ENCODE measurements around the gene TSPEAR. TPM values are rescaled to one million over a fixed set of nuclear protein-coding genes. Genes with fewer than 3 reads are reported as not detected.
"Not testable (repeated sequence)": the region's sequence is repeated elsewhere in the genome, so short reads cannot be mapped to it uniquely, and the experiment has no call there.

TSPEAR gene
- total RNA-seq, 2 experiments from 2014 or later = not detected

DNA sequence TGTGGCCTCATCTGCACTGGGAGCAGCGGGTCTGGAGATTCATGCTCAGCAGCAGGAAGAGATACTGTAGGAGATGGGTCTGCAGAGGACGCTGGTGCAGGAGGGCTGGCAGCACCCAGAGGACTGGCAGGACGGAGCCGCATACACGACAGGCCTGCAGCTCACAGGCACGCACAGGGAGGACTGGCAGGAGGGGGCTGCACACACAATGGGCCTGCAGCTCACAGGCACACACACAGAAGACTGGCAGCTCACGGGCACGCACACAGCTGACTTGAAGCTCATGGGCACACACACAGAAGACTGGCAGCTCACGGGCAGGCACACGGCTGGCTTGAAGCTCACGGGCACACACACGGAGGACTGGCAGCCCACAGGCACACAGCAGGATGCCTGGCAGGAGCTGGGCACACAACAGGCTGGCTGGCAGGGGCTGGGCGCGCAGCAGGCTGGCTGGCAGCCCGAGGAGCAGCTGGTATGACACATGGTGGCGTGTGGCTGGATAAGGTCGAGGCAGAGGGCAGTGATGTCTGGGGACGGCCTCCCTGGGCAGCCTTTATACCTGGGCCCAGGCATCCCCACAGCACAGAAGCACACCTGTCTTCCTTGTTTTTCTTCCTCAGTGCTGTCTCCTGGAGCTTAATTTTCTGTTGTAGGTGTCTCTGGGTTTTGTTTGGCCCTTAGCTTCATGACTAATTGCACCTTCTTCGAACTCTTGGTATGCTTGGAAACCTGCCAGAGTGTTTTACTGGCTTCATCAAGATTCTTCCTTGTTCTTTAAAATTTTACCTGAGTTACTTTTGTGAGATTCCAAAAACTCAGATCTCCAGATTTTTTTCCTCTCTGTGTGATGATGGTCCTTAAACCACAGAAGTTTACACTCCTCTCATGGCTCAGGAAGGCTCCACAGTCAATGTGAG, 44.7 kb downstream of the TSPEAR start, which contains the start of gene KRTAP12-2:
Gene KRTAP12-2 (minus strand): TSS at position 527 of the 920 bp plus-strand sequence. CDS start 41 bp downstream, at position 486.
- no peak for ATAC-seq
- H3K27ac Mint-ChIP-seq = no peak within 1 kb of the TSS
- CTCF ChIA-PET = interaction anchor here (0.6 to 1.7 kb wide), 3 partner anchors 47 to 127 kb away, joined by 3 to 5 read pairs (median 3); no protein-coding TSS in a partner anchor

GRCh38 chr21:44664691-44665090, 46.7 kb downstream of the TSPEAR start:
- H3K4me1 Mint-ChIP-seq (ENCODE audit: low read depth) = peaks cover 6% of the 10 kb centered on the region
- peaks cover 8% of the 10 kb centered on the region for H3K9me3 Mint-ChIP-seq
- ChIA-PET POLR2A (no interaction called here), CTCF (interaction anchor here (1.0 kb wide), 1 partner anchor 77 kb away, joined by 4 read pairs; no protein-coding TSS in a partner anchor)
- H3K36me3 Mint-ChIP-seq (ENCODE audit: low read depth) = no peaks in the 10 kb centered on the region
- TF ChIP-seq CTCF (IDR thresholded peaks at IDR 0.05) = no peak
- H3K27me3 Mint-ChIP-seq = no peaks in the 10 kb centered on the region
- ATAC-seq (no peak), DNase-seq (no peak)
- intact Hi-C loops (cut with micrococcal nuclease) = no loop called here
- H3K4me3 Mint-ChIP-seq = no peak overlapping the region
- no peak overlapping the region for H3K27ac Mint-ChIP-seq

More for the DNA sequence above, 44.7 kb downstream of the TSPEAR start, which contains the start of gene KRTAP12-2:
- H3K4me3 Mint-ChIP-seq = no peak within 1 kb of the TSS
- no peak for DNase-seq
- no peaks in the 10 kb centered on the region for H3K36me3 Mint-ChIP-seq (ENCODE audit: low read depth)
- POLR2A ChIA-PET = interaction anchor here (0.9 to 1.4 kb wide), 2 partner anchors 8 to 13 kb away, joined by 3 to 4 read pairs; partner anchors contain the start of gene KRTAP12-3
- intact Hi-C loops (cut with micrococcal nuclease) = no loop called here
- peaks cover 4% of the 10 kb centered on the region for H3K4me1 Mint-ChIP-seq (ENCODE audit: low read depth)
- peaks cover 11% of the 10 kb centered on the region for H3K9me3 Mint-ChIP-seq
- no peaks in the 10 kb centered on the region for H3K27me3 Mint-ChIP-seq
- TF ChIP-seq CTCF (IDR thresholded peaks at IDR 0.05) = no peak

DNA sequence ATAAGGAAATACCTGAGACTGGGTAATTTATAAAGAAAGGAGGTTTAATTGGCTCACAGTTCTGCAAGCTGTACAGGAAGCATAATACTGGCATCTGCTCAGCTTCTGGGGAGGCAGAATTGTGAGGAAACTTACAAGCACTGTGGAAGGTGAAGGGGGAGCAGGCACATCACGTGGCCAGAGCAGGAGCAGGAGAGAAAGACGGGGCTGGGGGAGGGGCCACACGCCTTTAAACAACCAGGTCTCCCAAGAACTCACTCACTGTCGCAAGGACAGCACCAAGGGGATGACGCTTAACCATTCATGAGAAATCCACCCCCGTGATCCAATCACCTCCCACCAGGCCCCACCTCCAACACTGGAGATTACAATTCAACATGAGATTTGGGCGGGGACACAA, 49.8 kb downstream of the TSPEAR start:
- peaks cover 18% of the 10 kb centered on the region for H3K36me3 Mint-ChIP-seq (ENCODE audit: low read depth)
- peaks cover 16% of the 10 kb centered on the region for H3K9me3 Mint-ChIP-seq
- H3K27ac Mint-ChIP-seq; intact Hi-C loops (cut with micrococcal nuclease); DNase-seq; CTCF ChIA-PET; ATAC-seq; H3K4me3 Mint-ChIP-seq; POLR2A ChIA-PET; H3K27me3 Mint-ChIP-seq: not testable (repeated sequence)
- peaks cover 36% of the 10 kb centered on the region for H3K4me1 Mint-ChIP-seq (ENCODE audit: low read depth)

DNA sequence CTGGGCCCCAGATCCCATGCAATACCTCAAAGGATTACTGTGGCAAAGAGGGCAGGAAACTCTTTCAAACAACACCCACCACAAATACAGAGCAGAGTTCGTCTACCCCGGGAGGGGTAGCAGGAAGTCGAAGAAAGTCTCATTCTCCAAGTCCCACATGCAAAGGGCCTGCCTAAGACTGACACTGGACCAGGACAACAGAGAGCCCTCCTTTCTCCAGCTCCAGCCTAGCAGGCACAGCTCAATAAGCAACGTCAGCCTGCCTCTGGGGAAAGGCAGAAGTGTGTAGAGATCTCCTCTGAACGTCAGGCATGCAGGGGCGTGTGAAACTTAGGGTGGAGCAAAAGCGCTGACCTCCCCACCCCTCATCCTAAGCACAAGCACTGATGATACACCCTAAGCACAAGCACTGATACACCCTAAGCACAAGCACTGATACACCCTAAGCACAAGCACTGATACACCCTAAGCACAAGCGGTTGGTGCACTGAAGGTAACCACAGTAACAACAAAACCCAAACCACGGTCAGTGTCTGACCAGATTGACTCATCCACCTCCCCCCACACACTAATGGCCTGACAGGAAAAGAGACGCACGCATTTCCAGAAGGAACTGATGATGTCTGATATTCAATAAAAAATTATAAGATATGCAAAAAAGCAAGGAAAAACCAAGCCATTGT, 52.3 kb downstream of the TSPEAR start:
- H3K27ac Mint-ChIP-seq = peak overlapping the region; percentile 87
- peaks cover 28% of the 10 kb centered on the region for H3K36me3 Mint-ChIP-seq (ENCODE audit: low read depth)
- CTCF ChIA-PET = no interaction called here
- POLR2A ChIA-PET = interaction anchor here (0.6 to 1.4 kb wide), 2 partner anchors 9 to 17 kb away, joined by 4 read pairs; no protein-coding TSS in a partner anchor
- no peak for TF ChIP-seq CTCF (IDR thresholded peaks at IDR 0.05)
- peak; percentile 20 for DNase-seq
- no peaks in the 10 kb centered on the region for H3K27me3 Mint-ChIP-seq
- H3K9me3 Mint-ChIP-seq = peaks cover 34% of the 10 kb centered on the region
- no peak overlapping the region for H3K4me3 Mint-ChIP-seq
- intact Hi-C loops (cut with micrococcal nuclease) = no loop called here
- peak; percentile 45 for ATAC-seq
- H3K4me1 Mint-ChIP-seq (ENCODE audit: low read depth) = peaks cover 55% of the 10 kb centered on the region

GRCh38 chr21:44658541-44658910, 52.8 kb downstream of the TSPEAR start:
- H3K36me3 Mint-ChIP-seq (ENCODE audit: low read depth) = peaks cover 28% of the 10 kb centered on the region
- no peak for DNase-seq
- H3K9me3 Mint-ChIP-seq = peaks cover 39% of the 10 kb centered on the region
- TF ChIP-seq CTCF (IDR thresholded peaks at IDR 0.05) = no peak
- peaks cover 60% of the 10 kb centered on the region for H3K4me1 Mint-ChIP-seq (ENCODE audit: low read depth)
- POLR2A ChIA-PET = interaction anchor here (0.6 to 1.4 kb wide), 2 partner anchors 9 to 17 kb away, joined by 4 read pairs; no protein-coding TSS in a partner anchor
- no peak overlapping the region for H3K4me3 Mint-ChIP-seq
- H3K27me3 Mint-ChIP-seq = no peaks in the 10 kb centered on the region
- no peak for ATAC-seq
- intact Hi-C loops (cut with micrococcal nuclease) = no loop called here
- CTCF ChIA-PET = no interaction called here
- peak overlapping the region; percentile 87 for H3K27ac Mint-ChIP-seq
